Calu3 (cell line): ENCODE data around the gene CADM1. TPM values are rescaled to one million over a fixed set of nuclear protein-coding genes. Genes with fewer than 3 reads are reported as not detected.

Source experiments
- BruUV-seq: library from RNA; stranded (reverse); fragments of 400-500 nt; replicated peaks from 2 replicates; lab custom pipeline; 2021; lab: Mats Ljungman, UMichigan
- CTCF ChIA-PET: fragments of 300-600 bp; sonication (Branson Sonifier 250); formaldehyde crosslinking; loops from one replicate; lab custom pipeline; 2022; ENCODE audit warnings: antibody characterized with exemption; lab: Charles Lee
- DNase-seq: peaks from one replicate; pipeline ENCODE4 v3.0.0; 2022
- H3K27ac Mint-ChIP-seq: one replicate; pipeline ENCODE4 v1.8.0; 2022; ENCODE audit warnings: mixed read lengths; ENCODE audit not compliant: unreplicated experiment
- H3K27me3 Mint-ChIP-seq: one replicate; pipeline ENCODE4 v1.8.0; 2022; ENCODE audit warnings: mixed read lengths; ENCODE audit not compliant: unreplicated experiment
- H3K36me3 Mint-ChIP-seq: one replicate; pipeline ENCODE4 v1.8.0; 2022; ENCODE audit warnings: mild to moderate bottlenecking, moderate library complexity, mixed read lengths; ENCODE audit not compliant: insufficient read depth, unreplicated experiment
- H3K4me1 Mint-ChIP-seq: one replicate; pipeline ENCODE4 v1.8.0; 2022; ENCODE audit warnings: mild to moderate bottlenecking, low read depth, mixed read lengths; ENCODE audit not compliant: unreplicated experiment
- H3K4me3 Mint-ChIP-seq: one replicate; pipeline ENCODE4 v1.8.0; 2022; ENCODE audit warnings: mild to moderate bottlenecking, low read depth, moderate library complexity, mixed read lengths; ENCODE audit not compliant: unreplicated experiment
- H3K9me3 Mint-ChIP-seq: one replicate; pipeline ENCODE4 v1.8.0; 2022; ENCODE audit warnings: low read depth, mixed read lengths; ENCODE audit not compliant: unreplicated experiment
- CTCF ChIP-seq: fragments of 200-600 bp; IDR thresholded peaks from one replicate; pipeline ENCODE4 v1.8.0; 2022; ENCODE audit warnings: antibody characterized with exemption; ENCODE audit not compliant: unreplicated experiment
- intact Hi-C: fragments of 100-400 bp; cut with micrococcal nuclease; formaldehyde crosslinking; loops from one replicate; pipeline ENCODE4 v1.10.0; 2022; ENCODE audit not compliant: unreplicated experiment
- total RNA-seq: library from RNA; stranded (reverse); gene quantifications from 2 replicates; pipeline ENCODE4 v1.2.3, GENCODE V29; 2022

CADM1 gene
- total RNA-seq, 1 experiment from 2014 or later, result 0.68 TPM

GRCh38 chr11:115147243-115147807, 356.9 kb downstream of the CADM1 start:
- intact Hi-C loops, result no loop called here
- Mint-ChIP-seq H3K4me1 (no peaks in the 10 kb centered on the region), H3K36me3 (no peaks in the 10 kb centered on the region), H3K9me3 (peaks cover 6% of the 10 kb centered on the region), H3K27ac (no peak overlapping the region), H3K4me3 (no peak overlapping the region), H3K27me3 (peaks cover 12% of the 10 kb centered on the region)
- CTCF ChIA-PET, result no interaction called here
- no TSS peak for BruUV-seq
- TF ChIP-seq CTCF, result no peak
- no peak for DNase-seq

GRCh38 chr11:115146425-115146824, 357.8 kb downstream of the CADM1 start:
- no peaks in the 10 kb centered on the region for H3K4me1 Mint-ChIP-seq
- H3K9me3 Mint-ChIP-seq, result peaks cover 6% of the 10 kb centered on the region
- no peak for DNase-seq

GRCh38 chr11:115145324-115145723, 358.9 kb downstream of the CADM1 start:
- BruUV-seq, result no TSS peak
- no peaks in the 10 kb centered on the region for H3K4me1 Mint-ChIP-seq
- H3K36me3 Mint-ChIP-seq, result no peaks in the 10 kb centered on the region
- H3K9me3 Mint-ChIP-seq, result peaks cover 6% of the 10 kb centered on the region
- DNase-seq, result no peak
- no peak overlapping the region for H3K27ac Mint-ChIP-seq
- H3K27me3 Mint-ChIP-seq, result peaks cover 19% of the 10 kb centered on the region
- intact Hi-C loops, result no loop called here
- CTCF ChIA-PET, result no interaction called here
- no peak for TF ChIP-seq CTCF
- H3K4me3 Mint-ChIP-seq, result no peak overlapping the region

More at GRCh38 chr11:115146425-115146824, 357.8 kb downstream of the CADM1 start:
- no peaks in the 10 kb centered on the region for H3K36me3 Mint-ChIP-seq
- BruUV-seq, result no TSS peak
- no peak overlapping the region for H3K4me3 Mint-ChIP-seq
- peaks cover 12% of the 10 kb centered on the region for H3K27me3 Mint-ChIP-seq
- no peak overlapping the region for H3K27ac Mint-ChIP-seq
- TF ChIP-seq CTCF, result no peak
- CTCF ChIA-PET, result no interaction called here
- intact Hi-C loops, result no loop called here

- no peak overlapping the region for H3K27ac Mint-ChIP-seq
- no peaks in the 10 kb centered on the region for H3K4me1 Mint-ChIP-seq
- TF ChIP-seq CTCF, result no peak
- peaks cover 23% of the 10 kb centered on the region for H3K27me3 Mint-ChIP-seq
- DNase-seq, result no peak
- intact Hi-C loops, result no loop called here
- H3K9me3 Mint-ChIP-seq, result peaks cover 6% of the 10 kb centered on the region
- H3K4me3 Mint-ChIP-seq, result no peak overlapping the region
- H3K36me3 Mint-ChIP-seq, result no peaks in the 10 kb centered on the region
- no TSS peak for BruUV-seq
- CTCF ChIA-PET, result no interaction called here
Measured at GRCh38 chr11:115144914-115145313, 359.3 kb downstream of the CADM1 start.
